IPS-11a (cell line): Measurements from ENCODE around the gene DNM3.
"Not testable (repeated sequence)": the region's sequence is repeated elsewhere in the genome, so short reads cannot be mapped to it uniquely, and the experiment has no call there.

ENCODE experiments used
- H3K4me3 ChIP-seq: one replicate; pipeline ENCODE4 v1.5.1; 2013; ENCODE audit warnings: low read depth, low read length, control low read depth

Gene DNM3

DNA sequence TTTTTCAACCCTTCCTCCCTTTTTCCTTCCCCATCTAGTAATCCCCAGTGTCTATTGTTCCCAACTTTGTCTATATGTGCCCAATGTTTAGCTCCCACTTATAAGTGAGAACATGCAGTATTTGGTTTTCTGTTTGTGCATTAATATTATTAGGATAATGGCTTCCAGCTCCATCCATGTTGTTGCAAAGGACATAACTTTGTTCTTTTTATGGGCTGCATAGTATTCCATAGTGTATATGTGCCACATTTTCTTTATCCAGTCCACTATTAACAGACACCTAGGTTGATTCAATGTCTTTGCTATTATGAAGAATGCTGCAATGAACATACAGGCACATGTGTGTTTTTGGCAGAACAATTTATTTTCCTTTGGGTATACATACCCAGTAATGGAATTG lies 458.2 kb downstream of the DNM3 start:
- H3K4me3 ChIP-seq = no peak overlapping the region

DNA sequence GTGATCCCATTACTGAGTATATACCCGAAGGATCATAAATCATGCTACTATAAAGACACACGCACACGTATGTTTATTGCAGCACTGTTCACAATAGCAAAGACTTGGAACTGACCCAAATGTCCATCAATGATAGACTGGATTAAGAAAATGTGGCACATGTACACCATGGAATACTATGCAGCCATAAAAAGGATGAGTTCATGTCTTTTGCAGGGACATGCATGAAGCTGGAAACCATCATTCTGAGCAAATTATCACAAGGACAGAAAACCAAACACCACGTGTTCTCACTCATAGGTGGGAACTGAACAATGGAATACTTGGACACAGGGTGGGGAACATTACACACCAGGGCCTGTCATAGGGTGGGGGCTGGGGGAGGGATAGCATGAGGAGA lies 466.2 kb downstream of the DNM3 start:
- not testable (repeated sequence) for H3K4me3 ChIP-seq

DNA sequence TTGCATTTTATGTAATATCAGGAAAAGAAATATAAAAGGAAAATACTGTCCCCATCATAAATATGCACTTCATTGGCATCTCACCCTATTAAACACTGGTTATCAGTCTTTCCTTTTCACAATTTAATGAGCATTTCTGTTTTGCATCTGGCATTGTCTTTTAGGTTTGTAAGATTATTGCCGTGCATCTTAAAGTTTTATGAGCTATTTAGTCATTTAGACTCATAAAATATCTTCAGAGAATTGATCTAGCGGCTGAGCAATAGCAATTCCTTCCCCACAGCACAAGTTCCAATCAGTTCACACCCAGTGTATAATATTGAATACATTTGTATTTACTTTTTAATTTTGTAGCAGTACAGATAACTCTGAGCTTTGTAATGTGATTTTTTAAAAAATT lies 466.8 kb downstream of the DNM3 start:
- H3K4me3 ChIP-seq = no peak overlapping the region

DNA sequence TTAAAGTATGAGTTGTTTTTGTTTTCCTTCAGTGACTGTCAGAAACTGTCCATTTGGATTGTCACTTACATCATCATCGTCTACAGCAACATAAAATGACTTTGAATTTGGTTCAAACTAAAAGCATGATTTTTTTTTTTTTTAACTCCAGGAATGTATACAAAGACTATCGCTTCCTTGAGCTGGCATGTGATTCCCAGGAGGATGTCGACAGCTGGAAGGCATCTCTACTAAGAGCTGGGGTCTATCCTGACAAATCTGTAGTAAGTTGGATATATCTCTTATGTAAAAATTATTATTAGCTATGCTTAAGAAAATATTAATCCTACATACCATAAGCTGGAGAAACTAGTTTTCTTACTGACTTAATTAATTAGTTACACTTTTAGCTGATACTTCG lies 467.3 kb downstream of the DNM3 start:
- H3K4me3 ChIP-seq = no peak overlapping the region

DNA sequence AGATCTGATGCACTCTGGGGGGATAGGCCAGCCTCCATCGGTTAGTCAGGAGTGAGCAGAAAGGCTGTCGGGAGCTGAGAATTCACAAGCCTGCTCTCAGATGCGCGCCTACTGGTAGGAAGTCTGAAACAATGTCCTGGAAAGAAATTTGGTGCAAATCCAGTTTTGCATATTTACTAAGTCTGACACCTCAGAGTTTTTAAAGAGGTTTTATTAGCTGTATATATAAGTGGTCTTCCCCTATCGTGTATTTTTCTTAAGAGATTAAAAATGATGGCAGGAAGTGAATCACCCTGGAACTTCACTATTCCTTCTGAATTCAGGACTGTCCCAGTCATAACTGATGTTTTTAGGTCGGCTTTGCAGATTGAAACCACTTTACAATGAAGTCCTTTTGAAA lies 479.4 kb downstream of the DNM3 start:
- H3K4me3 ChIP-seq = no peak overlapping the region

DNA sequence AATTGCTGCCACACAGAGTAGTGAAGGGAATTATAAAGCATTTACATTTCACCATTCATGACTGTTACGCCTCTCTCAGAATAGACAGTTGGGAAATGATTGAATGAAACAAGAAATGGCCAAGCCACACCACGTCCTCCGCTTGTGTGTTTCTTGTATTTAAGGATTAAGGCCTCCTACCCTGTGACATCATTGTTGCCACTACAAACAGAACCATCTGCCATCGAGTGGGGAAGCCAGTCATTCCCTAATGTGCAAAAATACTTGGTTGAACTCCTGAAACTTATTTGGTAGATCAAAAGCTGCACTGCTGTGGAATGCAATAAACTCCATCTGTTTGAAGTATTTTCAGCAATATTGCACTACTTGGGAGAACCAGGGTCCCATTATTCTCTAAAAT lies 480.2 kb downstream of the DNM3 start:
- no peak overlapping the region for H3K4me3 ChIP-seq

DNA sequence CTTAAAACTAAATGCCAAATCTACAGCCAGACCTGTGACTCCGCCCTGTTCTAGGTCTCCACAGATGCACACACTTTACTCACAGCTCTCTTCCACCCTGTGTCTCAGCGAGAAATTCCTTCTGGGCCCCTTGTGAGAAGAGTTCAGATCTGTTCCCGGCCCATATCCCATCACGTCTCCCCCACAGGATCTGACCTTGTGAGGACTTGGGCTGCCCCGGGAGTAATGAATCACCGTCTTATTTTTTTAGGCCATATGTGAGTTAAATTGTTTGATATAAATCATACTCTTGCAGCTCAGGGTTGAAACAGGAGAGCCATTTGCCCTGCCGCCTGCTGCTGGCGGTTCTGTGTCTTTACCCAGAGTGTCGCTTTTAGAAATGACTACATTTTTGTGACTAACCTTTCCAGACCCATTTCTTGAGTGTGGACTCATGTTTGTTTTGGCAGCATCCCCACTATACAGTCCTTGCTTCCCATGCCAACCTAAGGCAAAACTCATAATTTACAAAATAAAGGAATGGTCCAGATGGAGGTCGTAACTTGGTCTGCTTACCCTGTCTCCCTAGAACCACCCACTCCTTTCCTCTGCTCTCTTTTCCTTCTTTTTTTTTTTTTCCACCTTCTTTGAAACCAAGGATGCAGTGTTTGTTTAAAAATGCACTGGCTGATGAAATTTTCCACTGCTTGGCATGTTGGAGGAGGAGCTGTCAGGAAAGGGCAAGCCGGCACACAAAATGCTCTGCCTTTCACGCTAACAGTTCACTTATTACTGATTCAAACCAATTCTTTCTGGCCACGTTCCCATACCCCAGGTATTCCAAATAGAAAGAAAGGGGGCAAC lies 481.1 kb downstream of the DNM3 start:
- no peak overlapping the region for H3K4me3 ChIP-seq

DNA sequence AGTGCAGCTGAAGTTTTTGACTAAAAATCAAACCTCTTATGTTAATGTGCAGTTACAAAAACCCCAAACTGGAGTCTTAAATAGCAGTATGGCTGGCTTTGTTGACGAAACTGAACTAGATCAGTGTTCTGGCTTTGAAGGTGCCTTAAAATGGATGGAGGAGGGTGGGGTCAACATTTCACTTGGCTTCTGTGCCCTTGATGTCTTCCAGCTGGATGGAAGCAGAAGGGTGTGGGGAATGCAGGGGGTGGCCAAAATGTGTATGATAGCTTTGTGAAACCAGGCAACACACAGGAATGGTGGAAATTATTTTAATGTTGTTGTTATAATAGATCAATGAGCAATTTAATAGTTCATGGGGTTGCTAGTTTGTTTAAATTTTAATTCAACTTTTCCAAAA lies 482.4 kb downstream of the DNM3 start:
- H3K4me3 ChIP-seq = no peak overlapping the region

DNA sequence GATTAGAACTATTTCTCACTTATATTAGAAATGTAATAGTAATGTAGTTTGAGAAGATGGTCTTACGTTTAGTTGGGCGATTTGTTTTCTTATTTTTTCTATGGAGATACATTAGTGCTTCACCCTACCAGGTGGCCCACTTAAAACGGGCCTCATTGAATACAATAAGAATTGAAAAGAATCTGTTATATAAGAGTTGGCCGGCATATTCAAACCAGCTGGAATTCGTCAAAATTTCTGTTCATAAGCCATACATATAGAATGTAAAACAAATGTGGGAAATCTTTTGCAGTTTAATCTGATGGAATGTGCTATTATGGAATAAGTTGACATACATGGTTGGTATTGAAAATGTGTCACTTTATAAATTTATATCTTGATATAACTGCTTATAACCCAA lies 482.8 kb downstream of the DNM3 start:
- no peak overlapping the region for H3K4me3 ChIP-seq

DNA sequence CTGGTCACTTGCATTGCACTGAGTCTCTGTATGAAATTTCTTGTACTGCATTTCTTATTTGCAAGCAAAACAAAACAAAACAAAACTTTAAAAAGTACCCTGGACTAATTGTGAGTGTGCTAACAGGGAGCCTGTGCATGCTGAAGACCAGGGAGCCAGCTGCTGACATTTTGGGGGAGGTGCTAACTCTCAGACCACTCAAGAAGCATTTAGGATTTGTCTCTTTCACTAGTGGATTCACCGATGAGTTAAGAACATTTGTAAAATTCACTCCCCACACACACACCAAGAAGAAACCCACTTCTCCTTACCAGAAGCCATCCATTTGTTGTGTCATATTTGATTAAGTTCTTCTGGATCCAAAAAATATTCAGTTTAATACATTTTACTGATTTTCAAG lies 483.5 kb downstream of the DNM3 start:
- H3K4me3 ChIP-seq = no peak overlapping the region

DNA sequence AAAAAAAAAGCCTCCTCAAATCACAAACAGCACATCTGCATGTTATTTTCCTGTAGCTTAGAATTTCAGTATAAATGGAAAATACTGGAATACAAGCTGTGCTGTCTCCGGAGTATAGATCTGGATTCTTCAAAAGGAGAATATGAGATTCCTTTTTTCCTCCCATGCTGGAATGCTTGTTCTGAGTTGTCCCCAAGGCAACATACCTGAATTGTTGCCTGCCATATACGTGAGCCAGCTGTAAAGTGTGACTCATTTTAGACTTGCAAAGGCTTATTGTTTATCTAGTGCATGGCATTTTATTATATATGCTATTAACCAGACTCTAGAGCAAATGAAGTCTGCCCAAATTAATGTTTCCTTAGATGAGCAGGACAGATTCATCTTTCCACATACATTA lies 484.2 kb downstream of the DNM3 start:
- no peak overlapping the region for H3K4me3 ChIP-seq

DNA sequence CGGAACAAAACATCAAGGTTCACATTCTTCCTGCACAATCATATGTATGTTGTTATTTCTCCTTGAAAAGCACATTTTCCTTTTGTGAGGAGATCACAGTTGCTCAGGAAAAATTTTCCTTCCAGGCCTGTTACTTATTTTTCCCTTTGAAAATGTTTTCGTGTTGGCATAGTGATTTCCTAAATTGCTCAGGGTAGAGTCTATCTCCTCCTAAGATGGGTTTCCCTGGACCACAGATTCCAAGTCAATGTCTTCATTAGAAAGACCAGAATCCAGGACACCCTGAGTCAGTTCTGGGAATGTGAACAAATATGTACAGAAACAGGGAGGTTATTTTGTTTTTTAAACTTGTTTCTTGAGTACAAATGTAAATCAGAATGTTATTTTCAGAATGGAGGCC lies 484.8 kb downstream of the DNM3 start:
- no peak overlapping the region for H3K4me3 ChIP-seq

DNA sequence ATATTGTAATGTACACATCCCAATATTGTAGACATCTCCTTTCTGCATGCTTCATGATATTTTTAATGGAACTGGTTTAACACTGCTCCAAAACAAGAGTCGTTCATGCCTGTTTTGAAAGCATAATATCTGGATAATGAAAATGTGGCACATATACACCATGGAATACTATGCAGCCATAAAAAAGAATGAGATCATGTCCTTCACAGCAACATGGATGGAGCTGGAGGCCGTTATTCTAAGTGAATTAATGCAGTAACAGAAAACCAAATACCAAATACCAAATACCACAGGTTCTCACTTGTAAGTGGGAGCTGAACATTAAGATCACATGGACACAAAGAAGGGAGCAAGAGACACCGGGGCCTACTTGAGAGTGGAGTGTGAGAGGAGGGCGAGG lies 487.0 kb downstream of the DNM3 start:
- H3K4me3 ChIP-seq = no peak overlapping the region

DNA sequence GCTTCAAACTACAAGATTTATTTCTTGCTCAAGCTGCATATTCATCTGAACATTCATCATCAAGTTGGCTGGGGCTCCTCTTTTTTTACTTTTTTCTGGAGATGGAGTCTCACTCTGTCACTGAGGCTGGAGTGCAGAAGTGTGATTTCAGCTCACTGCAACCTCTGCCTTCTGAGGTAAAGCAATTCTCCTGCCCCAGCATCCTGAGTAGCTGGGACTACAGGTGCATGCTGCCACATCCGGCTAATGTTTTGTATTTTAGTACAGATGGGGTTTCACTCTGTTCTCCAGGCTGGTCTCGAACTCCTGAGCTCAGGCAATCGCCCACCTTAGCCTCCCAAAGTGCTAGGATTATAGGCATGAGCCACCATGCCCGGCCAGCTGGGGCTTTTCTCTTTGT lies 490.9 kb downstream of the DNM3 start:
- H3K4me3 ChIP-seq = no peak overlapping the region

DNA sequence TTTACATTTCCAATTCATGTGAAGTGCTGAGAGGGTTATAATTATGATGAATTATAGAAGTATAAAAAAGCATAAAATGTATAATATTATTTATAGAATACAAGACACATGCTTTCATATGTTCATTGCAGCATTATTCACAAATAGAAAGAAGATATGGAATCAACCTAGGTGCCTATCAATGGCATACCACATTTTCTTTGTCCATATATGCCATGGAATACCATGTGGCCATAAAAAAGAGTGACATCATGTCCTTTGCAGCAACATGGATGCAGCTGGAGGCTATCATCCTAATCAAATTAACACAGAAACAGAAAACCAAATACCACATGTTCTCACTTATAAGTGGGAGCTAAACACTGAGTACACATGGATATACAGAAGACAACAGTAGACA lies 494.1 kb downstream of the DNM3 start:
- H3K4me3 ChIP-seq = no peak overlapping the region

DNA sequence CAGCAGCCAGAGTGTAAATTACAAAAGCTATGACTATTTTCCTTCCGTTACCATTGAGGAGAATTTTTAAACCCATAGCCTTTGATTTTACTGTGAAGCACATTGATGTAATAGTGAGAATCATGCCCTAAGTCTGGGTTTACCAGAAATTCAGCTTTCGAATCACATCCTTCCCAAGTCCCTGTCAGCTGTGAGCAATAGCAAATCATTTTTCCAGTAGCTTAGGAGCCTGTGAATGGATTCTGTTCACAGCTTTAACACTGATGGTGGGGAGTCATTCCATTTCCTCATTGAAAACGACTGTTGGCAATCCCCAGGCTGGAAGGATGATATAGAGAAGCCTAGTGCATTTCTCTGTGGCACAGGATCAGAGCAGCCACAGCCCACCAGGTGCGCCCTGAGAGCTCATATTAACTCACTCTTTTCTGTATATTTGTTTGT lies 497.0 kb downstream of the DNM3 start:
- no peak overlapping the region for H3K4me3 ChIP-seq

DNA sequence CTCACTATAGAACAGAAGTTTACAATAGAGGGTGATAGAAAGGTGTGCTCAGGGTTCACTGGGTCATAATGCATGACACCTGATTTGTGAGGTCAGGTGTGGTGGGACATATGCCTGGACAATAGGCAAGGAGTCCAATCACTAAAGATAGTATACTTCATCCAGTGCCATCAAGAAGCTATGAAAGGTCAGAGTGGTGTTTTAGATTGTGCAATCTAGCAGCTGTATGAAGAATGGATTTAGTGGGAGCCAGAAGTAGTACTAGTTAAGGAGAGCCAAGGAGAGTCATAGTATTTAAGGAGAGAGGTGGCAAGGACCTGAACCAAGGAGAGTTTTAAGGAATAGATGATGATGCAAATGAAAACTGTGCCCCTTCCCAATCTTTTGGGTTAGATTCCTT lies 498.5 kb downstream of the DNM3 start:
- H3K4me3 ChIP-seq = no peak overlapping the region

DNA sequence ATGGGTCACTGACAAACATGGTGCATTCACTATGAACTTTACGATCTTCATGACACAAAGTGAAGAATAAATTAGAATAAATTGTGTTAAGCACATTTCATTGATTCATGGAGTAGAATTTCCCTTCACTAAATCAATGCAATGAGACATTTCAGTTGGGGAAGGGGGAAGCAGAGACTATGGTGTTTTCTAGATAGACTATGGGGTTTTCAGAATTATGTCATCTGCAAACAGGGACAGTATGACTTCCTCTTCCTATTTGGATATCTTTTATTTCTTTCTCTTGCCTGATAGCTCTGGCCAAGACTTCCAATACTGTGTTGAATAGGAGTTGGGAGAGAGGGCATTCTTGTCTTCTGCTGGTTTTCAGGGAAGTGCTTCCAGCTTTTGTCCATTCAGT lies 499.2 kb downstream of the DNM3 start:
- no peak overlapping the region for H3K4me3 ChIP-seq

DNA sequence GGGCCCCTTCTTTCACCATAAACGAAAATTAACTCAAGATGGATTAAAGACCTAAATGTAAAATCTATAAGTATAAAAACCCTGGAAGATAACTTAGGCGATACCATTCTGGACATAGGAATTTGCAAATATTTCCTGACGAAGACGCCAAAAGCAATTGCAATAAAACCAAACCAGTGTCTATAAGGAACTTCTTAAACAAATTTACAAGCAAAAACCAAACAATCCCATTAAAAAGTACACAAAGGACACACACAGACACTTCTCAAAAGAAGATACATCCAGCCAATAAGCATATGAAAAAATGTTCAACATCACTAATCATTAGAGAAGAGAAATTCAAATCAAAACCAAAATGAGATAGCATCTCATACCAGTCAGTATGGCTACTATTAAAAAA lies 500.4 kb downstream of the DNM3 start:
- no peak overlapping the region for H3K4me3 ChIP-seq

DNA sequence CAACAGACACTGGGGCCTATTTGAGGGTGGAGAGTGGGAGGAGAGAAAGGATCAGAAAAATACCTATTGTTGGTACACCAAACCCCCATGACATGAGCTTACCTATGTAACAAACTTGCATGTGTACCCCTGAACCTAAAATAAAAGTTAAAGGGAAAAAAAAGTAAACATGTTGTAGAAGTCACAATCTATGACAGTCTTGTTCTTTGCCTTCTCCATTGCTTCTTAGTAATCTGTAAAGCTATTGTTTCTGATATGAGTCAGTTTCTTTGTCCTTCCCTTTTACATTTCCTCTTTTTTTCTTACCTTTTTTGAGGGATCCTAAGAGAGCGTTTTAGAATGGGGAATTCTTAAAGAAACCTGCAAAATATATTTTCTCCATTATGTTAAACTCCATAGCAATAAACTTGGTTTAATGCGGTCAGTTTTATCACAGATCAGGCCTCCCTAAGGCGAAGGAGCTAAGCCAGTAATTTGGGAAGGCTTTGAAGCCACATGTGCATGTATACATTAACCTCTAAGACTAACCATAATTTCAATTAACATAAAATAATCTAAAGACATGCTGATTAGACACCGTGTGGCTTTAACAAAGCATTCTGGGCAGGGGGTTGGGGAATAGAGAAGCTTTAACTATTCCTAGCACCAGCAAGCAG lies 501.4 kb downstream of the DNM3 start:
- H3K4me3 ChIP-seq = no peak overlapping the region

DNA sequence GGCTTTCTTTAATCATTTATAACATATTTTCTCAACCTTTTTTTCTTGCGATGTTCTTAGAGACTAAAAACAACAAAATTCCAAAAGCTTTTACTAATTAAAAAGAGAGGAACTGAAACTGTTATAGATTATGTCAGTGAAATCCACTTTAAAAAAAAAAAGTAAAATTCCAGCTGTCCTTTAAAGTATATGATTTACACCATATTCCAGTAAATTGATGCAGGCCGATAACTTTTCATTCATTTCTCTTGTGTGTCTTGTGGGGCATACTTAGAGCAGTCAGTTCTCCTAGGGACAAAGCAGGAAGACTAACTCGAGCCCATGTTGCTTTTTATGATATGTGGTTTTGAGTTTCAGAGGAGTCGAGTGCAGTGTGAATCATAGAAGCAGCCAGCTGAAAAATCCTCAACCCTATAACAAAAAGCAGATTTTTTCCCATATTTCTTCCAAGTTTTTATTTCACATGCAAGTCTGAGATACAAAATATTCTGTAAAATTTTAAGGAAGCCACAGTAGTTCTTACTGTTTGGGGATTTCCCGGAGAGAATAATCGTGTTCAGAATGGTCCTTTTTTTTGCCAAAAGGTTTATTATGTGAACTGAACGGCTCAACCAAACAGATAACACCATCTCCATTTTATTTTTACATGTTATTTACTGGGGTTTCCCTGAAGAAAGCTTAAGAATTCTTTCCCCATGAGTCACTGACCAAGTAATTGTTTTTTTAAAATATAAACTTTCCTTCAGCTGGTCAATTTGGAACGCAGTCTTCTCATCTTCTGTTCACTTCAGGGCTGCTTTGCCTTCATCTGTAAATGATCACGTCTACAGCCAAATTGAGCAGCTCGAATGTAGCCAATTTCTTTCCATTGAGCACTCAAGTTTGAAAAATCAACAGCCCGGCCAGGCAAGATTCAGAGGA lies 502.2 kb downstream of the DNM3 start:
- no peak overlapping the region for H3K4me3 ChIP-seq

DNA sequence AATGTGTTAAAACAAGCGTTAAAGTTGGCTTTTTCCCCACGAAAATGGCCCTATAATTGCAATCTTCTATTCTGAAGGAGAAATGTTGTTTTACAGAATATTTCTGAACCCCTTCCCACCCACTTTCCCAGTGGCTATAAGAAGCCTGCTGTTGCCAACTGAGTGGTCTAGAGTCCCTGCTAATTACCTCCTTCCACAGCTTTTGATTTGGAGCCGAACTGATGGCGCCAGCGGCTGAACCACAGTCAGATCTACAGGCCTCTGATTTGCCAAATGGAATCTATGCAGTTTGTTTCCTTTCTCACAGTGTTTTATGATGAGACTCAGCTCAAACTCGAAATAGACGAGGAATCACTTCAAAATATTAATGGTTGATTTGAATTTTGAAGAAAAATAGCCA lies 503.1 kb downstream of the DNM3 start:
- no peak overlapping the region for H3K4me3 ChIP-seq
